ENCODE data around the gene CFAP74.

The CFAP74 gene

GRCh38 chr1:1955621-1956094, 47.9 kb downstream of the CFAP74 start:
- CTCF ChIA-PET = interaction anchor here (1.5 kb wide), 1 partner anchor 12 kb away, joined by 6 read pairs; no protein-coding TSS in a partner anchor
- POLR2A ChIA-PET = no interaction called here
- TF ChIP-seq CTCF (IDR thresholded peaks at IDR 0.05; ENCODE audit: control extremely low read depth, extremely low read depth, low read depth, missing control alignments) = no peak
- no peak for DNase-seq (ENCODE audit: extremely low spot score)

GRCh38 chr1:1954831-1955441, 48.6 kb downstream of the CFAP74 start:
- DNase-seq (ENCODE audit: extremely low spot score) = no peak
- no peak for TF ChIP-seq CTCF (IDR thresholded peaks at IDR 0.05; ENCODE audit: control extremely low read depth, extremely low read depth, low read depth, missing control alignments)
- CTCF ChIA-PET = no interaction called here
- POLR2A ChIA-PET = no interaction called here

- DNase-seq (ENCODE audit: extremely low spot score) = no peak
- POLR2A ChIA-PET = no interaction called here
- no peak for TF ChIP-seq CTCF (IDR thresholded peaks at IDR 0.05; ENCODE audit: control extremely low read depth, extremely low read depth, low read depth, missing control alignments)
- CTCF ChIA-PET = interaction anchor here (1.1 kb wide), 1 partner anchor 10 kb away, joined by 3 read pairs; no protein-coding TSS in a partner anchor
Measured at GRCh38 chr1:1954015-1954414, 49.6 kb downstream of the CFAP74 start.

- ChIA-PET POLR2A (no interaction called here), CTCF (no interaction called here)
- no peak for DNase-seq (ENCODE audit: extremely low spot score)
- TF ChIP-seq CTCF (IDR thresholded peaks at IDR 0.05; ENCODE audit: control extremely low read depth, extremely low read depth, low read depth, missing control alignments) = no peak
Measured at GRCh38 chr1:1950940-1951339, 52.6 kb downstream of the CFAP74 start.

GRCh38 chr1:1948783-1949182, 54.8 kb downstream of the CFAP74 start:
- DNase-seq (ENCODE audit: extremely low spot score) = no peak
- ChIA-PET CTCF (no interaction called here), POLR2A (no interaction called here)
- TF ChIP-seq CTCF (IDR thresholded peaks at IDR 0.05; ENCODE audit: control extremely low read depth, extremely low read depth, low read depth, missing control alignments) = no peak

- DNase-seq (ENCODE audit: extremely low spot score) = no peak
- ChIA-PET CTCF (interaction anchor here (1.2 to 2.2 kb wide), 3 partner anchors 12 to 97 kb away, joined by 3 to 5 read pairs (median 4); no protein-coding TSS in a partner anchor), POLR2A (no interaction called here)
- no peak for TF ChIP-seq CTCF (IDR thresholded peaks at IDR 0.05; ENCODE audit: control extremely low read depth, extremely low read depth, low read depth, missing control alignments)
Measured at GRCh38 chr1:1947493-1947892, 56.1 kb downstream of the CFAP74 start.
